Fibroblast of villous mesenchyme (primary cell): ENCODE measurements around the gene ACTRT2. TPM values are rescaled to one million over a fixed set of nuclear protein-coding genes. Genes with fewer than 3 reads are reported as not detected.

ENCODE experiments used
- DNase-seq: peaks from one replicate; pipeline ENCODE4 v3.0.0-alpha.2; 2010; ENCODE audit warnings: low read depth
- H3K4me3 ChIP-seq: 2 replicates; pipeline ENCODE4 v1.5.1; 2011; ENCODE audit warnings: low read depth, mild to moderate bottlenecking, low read length
- CTCF ChIP-seq: IDR thresholded peaks from 2 replicates; pipeline ENCODE4 v1.5.1; 2012; ENCODE audit warnings: low read depth, mild to moderate bottlenecking, low read length; ENCODE audit not compliant: insufficient read depth
- total RNA-seq: library from RNA; depleted of rRNA; stranded (reverse); fragments of >200 nt; gene quantifications from 2 replicates; pipeline ENCODE4 v1.2.3, GENCODE V29; 2012

ACTRT2 gene
- total RNA-seq, 1 donor: not detected

- no peak for DNase-seq
- TF ChIP-seq CTCF: no peak
- H3K4me3 ChIP-seq: no peak overlapping the region
Measured at GRCh38 chr1:3015269-3015635, 6.0 kb upstream of the ACTRT2 start.

DNA sequence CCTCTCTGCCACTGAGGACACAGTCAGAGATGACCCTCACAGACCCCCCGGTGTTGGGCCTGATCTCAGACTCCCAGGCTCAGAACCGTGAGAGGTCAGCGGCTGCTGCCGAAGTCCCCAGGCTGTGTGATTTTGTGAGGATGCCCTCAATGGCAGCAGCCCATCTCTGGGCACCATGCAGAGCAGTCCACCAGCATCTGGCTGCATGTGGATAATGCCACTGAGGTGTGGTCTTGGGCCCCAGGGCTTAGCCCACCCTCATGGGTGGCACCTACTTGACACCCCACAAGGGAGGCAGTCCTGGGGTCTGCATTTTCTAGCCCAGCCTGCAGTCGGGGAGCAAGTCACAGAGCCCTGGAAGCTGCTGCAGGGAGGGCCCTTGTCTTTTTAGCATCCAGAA, 5.5 kb upstream of the ACTRT2 start:
- no peak for DNase-seq
- no peak for TF ChIP-seq CTCF
- H3K4me3 ChIP-seq: no peak overlapping the region

GRCh38 chr1:3016641-3017439, 4.4 kb upstream of the ACTRT2 start:
- no peak for DNase-seq

GRCh38 chr1:3017440-3018050, 3.7 kb upstream of the ACTRT2 start:
- TF ChIP-seq CTCF: no peak
- no peak overlapping the region for H3K4me3 ChIP-seq
- DNase-seq: no peak

More at GRCh38 chr1:3016641-3017439, 4.4 kb upstream of the ACTRT2 start:
- H3K4me3 ChIP-seq: no peak overlapping the region
- no peak for TF ChIP-seq CTCF

GRCh38 chr1:3018051-3018471, 3.2 kb upstream of the ACTRT2 start:
- no peak for TF ChIP-seq CTCF
- DNase-seq: no peak
- H3K4me3 ChIP-seq: no peak overlapping the region

DNA sequence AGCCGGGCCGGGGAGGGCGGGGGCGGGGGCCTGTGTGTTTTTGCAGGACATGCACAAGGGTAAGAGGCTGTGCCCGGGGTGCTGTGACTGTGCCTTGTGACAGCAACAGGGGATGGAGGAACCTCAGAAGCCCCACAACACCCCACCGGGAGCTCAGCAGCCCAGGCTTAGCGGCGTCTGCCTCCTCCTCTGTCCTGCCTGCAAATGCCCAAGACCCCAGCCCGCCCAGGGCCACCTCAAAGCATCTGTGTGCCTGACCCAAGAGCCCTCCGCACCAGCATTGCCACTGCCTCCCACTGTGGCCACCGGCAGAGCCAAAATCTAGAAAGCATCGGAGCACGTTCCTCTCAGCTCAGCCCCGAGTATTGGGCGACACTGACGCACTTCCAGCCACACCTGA, 2.7 kb upstream of the ACTRT2 start:
- TF ChIP-seq CTCF: no peak
- no peak for DNase-seq
- H3K4me3 ChIP-seq: no peak overlapping the region
